ENCODE data around the gene CTNNBIP1.
A peak's percentile ranks its signal among the peaks of the same experiment; 100 is the strongest.

Gene CTNNBIP1

DNA sequence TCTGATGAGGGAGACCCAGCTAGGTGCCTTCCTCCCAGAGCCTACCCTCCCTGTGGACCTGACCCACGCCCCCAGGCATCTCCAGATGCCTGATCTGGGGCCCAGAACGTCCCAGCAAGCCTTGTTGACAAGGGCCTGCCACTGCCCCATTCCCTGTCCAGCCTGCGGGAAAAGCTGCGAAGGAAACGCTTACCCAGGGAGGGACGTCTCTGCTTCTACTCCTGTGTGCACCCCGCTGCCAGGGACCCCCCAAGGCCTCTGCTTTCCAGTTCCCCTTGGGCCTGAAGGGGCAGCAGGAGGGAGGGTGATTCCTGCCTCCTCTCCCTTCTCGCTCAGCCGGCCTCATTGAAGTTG, 74.7 kb downstream of the CTNNBIP1 start:
- peaks cover 17% of the 10 kb centered on the region for H3K27me3 Mint-ChIP-seq (ENCODE audit: low read depth)
- H3K9me3 Mint-ChIP-seq = no peaks in the 10 kb centered on the region
- peaks cover 5% of the 10 kb centered on the region for H3K4me1 Mint-ChIP-seq (ENCODE audit: low read depth)
- no peak overlapping the region for H3K27ac Mint-ChIP-seq
- H3K4me3 Mint-ChIP-seq = no peak overlapping the region
- no peak for DNase-seq (ENCODE audit: low spot score)
- H3K36me3 Mint-ChIP-seq (ENCODE audit: low read depth) = no peaks in the 10 kb centered on the region

DNA sequence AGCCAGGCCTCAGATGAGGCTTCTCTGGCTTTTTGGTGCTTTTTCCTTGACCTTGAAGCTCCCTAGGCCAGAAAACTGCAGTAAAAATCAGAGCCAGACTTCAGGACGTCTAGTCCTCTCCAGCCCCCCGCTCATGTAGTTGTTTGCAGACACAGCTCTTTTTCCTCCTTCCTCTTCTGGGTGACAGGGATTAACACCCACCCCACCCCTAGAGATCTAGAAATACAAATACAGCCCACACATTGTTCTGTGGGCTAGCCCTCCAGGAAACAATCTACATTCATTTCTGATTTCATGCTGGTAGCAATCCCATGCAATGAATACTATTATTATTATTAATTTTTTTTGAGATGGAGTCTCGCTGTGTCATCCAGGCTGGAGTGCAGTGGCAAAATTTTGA, 76.4 kb downstream of the CTNNBIP1 start:
- Mint-ChIP-seq H3K36me3 (ENCODE audit: low read depth) (no peaks in the 10 kb centered on the region), H3K4me3 (no peak overlapping the region)

DNA sequence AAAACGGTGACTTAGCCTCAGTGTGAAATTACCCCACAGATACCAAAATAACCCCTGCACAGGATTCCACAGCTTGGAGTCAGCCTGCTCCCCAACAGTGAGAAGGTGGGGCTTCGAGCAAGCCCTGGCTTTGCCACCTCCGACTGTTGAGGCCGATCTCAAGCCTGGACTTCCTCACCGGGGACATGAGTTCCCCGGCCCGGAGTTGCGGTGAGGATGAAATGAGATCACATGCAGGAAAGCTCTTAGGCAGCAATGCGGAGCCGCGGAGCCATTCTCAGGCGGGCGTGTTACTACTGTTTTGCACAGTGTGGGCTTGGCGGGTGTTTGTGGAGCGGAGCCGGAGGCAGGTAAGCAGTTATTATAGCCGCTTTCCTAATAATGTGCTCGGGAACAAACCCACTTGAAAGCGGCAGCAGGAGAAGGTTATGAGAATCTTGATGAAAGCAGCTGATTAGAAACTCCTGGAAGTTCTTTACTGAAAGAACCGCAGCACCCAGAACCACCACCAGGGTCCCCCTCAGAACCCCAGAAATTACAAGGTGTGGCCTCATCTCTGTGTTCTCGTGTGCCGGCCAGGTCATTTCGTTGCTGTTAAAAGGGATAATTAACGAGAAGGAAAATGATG, 82.4 kb downstream of the CTNNBIP1 start:
- peak overlapping the region; percentile 26 for H3K27ac Mint-ChIP-seq
- peaks cover 25% of the 10 kb centered on the region for H3K4me1 Mint-ChIP-seq (ENCODE audit: low read depth)
- H3K4me3 Mint-ChIP-seq = no peak overlapping the region
- peaks cover 21% of the 10 kb centered on the region for H3K27me3 Mint-ChIP-seq (ENCODE audit: low read depth)
- H3K9me3 Mint-ChIP-seq = no peaks in the 10 kb centered on the region
- H3K36me3 Mint-ChIP-seq (ENCODE audit: low read depth) = peaks cover 3% of the 10 kb centered on the region
- DNase-seq (ENCODE audit: low spot score) = no peak

More for the DNA sequence above, 76.4 kb downstream of the CTNNBIP1 start:
- H3K9me3 Mint-ChIP-seq = no peaks in the 10 kb centered on the region
- H3K27ac Mint-ChIP-seq = no peak overlapping the region
- peaks cover 19% of the 10 kb centered on the region for H3K27me3 Mint-ChIP-seq (ENCODE audit: low read depth)
- H3K4me1 Mint-ChIP-seq (ENCODE audit: low read depth) = peaks cover 5% of the 10 kb centered on the region
- DNase-seq (ENCODE audit: low spot score) = no peak

DNA sequence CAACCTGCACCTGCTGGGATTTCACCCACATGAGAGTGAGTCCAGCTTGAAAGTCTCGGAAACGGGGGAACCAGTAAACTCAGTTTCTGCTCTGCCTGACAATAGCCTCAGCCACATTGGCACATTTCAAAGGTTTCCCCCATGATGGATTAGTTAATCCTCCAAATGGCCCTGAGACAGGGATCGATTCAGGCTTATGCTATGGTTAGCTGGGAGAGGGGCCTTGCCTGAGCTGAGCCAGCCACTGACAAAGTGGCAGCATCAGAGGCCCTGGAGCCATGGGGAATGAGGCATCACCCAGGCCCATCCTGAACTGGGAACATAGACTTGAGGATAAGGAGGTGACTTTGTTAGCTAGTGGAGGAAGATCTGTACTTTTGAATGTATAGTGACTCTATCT, 83.5 kb downstream of the CTNNBIP1 start:
- H3K36me3 Mint-ChIP-seq (ENCODE audit: low read depth) = peaks cover 7% of the 10 kb centered on the region
- no peak overlapping the region for H3K27ac Mint-ChIP-seq
- no peaks in the 10 kb centered on the region for H3K9me3 Mint-ChIP-seq
- H3K4me1 Mint-ChIP-seq (ENCODE audit: low read depth) = peaks cover 34% of the 10 kb centered on the region
- peaks cover 21% of the 10 kb centered on the region for H3K27me3 Mint-ChIP-seq (ENCODE audit: low read depth)
- H3K4me3 Mint-ChIP-seq = no peak overlapping the region
- DNase-seq (ENCODE audit: low spot score) = no peak

DNA sequence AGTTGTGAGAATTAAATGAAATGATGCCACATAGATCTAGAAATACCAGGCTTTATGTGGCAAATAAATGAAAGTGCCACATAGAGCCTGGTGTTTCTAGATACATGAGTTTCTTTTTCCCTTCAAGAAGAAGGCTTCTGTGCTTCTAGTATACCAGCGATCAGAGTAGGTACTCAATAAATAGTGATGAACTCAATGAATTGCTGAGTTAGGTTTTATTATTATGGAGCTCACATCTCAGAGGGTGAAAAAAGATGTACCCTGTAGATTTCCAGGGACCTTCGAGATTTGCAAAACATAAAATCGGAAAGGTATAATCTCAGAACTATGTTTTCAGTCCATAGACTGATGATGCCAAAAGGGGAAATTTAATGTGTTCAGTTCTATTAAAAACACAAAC, 84.0 kb downstream of the CTNNBIP1 start:
- no peaks in the 10 kb centered on the region for H3K9me3 Mint-ChIP-seq
- H3K36me3 Mint-ChIP-seq (ENCODE audit: low read depth) = peaks cover 7% of the 10 kb centered on the region
- no peak for DNase-seq (ENCODE audit: low spot score)
- peaks cover 18% of the 10 kb centered on the region for H3K27me3 Mint-ChIP-seq (ENCODE audit: low read depth)
- peaks cover 34% of the 10 kb centered on the region for H3K4me1 Mint-ChIP-seq (ENCODE audit: low read depth)
- peak overlapping the region; percentile 69 for H3K27ac Mint-ChIP-seq
- H3K4me3 Mint-ChIP-seq = peak overlapping the region; percentile 69

DNA sequence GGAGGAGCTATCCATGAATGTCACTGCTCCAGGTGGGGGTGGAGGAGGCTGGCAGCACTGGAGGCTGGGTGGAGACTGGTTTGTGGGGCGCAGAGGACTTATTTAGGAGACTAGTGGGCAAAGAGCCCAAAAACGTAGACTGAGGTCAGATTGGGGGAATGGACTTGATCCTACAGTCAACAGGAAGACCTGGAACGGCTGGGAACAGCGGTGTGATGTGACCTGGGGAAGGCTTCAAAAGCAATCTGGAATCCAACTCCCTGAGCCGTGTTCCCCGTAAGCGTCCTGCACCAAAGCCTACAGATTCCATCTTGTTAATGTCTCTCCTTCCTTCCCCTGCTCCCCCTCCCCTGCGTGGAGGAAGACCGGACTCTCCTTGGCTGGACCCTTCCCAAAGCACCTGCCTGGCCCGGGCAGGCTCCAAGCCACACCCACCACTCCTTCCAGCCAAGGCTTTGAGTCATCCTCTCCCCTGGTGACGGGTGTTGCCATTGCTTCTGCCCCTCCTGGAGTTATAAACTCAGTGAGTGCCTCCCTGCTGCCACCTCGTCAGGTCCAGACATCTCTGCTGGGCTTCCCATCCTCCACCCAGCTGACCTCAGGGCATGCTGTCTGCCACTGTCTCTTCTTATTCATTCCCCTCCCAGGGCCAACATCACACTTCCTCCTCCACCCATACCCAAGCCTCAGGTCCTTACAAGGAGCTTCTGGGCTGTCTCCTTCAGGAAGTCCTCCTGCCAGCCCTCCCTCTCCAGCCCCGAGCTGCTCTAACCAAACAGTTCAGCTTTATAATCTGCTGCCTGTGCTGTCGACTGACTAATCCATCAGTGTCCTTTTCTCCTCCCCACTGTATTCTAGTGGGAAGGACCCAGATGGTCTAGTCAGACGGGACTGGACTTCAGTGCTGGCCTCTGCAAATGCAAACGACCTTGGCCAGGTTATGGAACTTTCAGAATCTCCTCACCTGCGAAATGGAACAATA, 84.7 kb downstream of the CTNNBIP1 start:
- H3K36me3 Mint-ChIP-seq (ENCODE audit: low read depth) = peaks cover 10% of the 10 kb centered on the region
- peaks cover 19% of the 10 kb centered on the region for H3K27me3 Mint-ChIP-seq (ENCODE audit: low read depth)
- no peaks in the 10 kb centered on the region for H3K9me3 Mint-ChIP-seq
- H3K27ac Mint-ChIP-seq = peak overlapping the region; percentile 69
- peak; percentile 37 for DNase-seq (ENCODE audit: low spot score)
- peak overlapping the region; percentile 69 for H3K4me3 Mint-ChIP-seq
- peaks cover 37% of the 10 kb centered on the region for H3K4me1 Mint-ChIP-seq (ENCODE audit: low read depth)

DNA sequence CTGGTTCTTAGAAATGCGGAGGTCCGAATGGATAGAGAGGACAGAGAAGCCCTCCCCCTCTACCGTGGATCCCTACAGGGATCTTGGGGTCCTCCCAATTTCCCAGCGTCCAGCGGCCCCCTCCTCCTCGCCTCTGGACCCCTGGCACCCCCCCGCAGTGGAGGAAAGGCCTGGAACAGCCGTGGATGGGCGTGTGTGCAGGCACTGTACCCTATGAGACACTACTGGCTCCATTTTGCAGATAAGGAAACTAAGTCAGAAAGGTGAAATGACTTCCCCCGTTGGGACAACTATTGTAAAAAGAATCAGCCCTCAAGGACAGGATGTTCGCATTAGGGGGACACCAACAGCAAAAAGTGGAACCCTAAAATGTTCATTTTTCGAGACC, 85.4 kb downstream of the CTNNBIP1 start:
- H3K4me1 Mint-ChIP-seq (ENCODE audit: low read depth) = peaks cover 37% of the 10 kb centered on the region
- peak overlapping the region; percentile 21 for H3K27ac Mint-ChIP-seq

DNA sequence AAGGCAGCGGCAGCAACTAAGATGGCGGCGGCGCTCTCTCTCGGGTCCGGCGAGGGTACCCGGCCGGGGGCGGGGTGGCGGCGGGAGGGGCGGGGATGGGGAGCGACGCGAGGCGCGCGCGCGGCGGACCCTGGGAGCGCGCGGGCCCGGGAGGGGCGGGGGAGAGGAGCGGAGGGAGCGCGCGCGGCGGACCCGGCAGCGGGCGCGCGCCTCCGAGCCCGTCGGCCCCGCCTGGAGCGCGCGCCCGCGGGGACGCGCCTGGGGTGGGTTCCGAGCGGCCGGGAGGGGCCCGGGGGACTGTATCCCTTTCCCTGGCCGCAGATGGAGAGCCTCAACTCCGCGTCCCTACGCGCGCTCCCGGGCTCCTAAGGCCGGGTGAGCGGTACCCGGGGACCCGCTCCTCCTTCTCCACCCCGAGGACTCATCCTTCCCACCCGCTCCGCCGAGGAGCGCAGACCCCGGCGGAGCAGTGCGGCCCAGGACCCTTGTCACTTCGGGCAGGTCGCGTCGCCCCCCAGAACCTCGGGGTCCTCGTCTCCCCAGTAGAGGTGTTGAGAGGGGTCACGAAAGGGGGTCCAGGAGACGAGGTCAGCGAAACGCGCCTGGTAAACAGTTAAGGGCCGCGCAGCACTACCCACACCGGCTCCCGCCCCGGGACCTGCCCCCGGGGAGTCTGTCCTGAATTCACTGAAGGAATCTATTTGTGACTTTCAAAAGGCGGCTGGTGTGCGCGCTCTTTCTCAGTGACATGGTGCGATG, 85.9 kb downstream of the CTNNBIP1 start, which contains the start of gene CLSTN1:
TSS of gene CLSTN1 (minus strand) at position 23 of the 759 bp plus-strand sequence. CDS start 232 bp downstream, outside the sequence.
- Mint-ChIP-seq H3K27ac (peak within 1 kb of the TSS; percentile 86), H3K4me3 (peak within 1 kb of the TSS; percentile 96), H3K36me3 (ENCODE audit: low read depth) (peaks cover 16% of the 10 kb centered on the region), H3K27me3 (ENCODE audit: low read depth) (peaks cover 15% of the 10 kb centered on the region), H3K9me3 (no peaks in the 10 kb centered on the region), H3K4me1 (ENCODE audit: low read depth) (peaks cover 37% of the 10 kb centered on the region)
- peak; percentile 83 for DNase-seq (ENCODE audit: low spot score)

More for the DNA sequence above, 85.4 kb downstream of the CTNNBIP1 start:
- H3K4me3 Mint-ChIP-seq = peak overlapping the region; percentile 69
- no peaks in the 10 kb centered on the region for H3K9me3 Mint-ChIP-seq
- peaks cover 16% of the 10 kb centered on the region for H3K27me3 Mint-ChIP-seq (ENCODE audit: low read depth)
- no peak for DNase-seq (ENCODE audit: low spot score)
- H3K36me3 Mint-ChIP-seq (ENCODE audit: low read depth) = peaks cover 15% of the 10 kb centered on the region

DNA sequence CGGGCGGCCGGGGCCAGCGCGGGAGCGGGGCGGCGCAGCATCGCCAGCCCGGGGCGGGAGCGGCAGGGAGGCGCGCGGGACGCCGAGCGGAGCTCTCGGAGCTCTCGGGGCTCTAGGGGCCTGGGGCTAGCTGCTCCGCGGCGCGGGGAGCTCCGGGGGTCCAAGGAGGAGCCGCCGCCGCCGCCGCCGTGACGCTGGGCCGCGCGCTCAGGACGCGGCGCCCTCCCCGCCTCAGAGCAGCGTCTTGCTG, 86.5 kb downstream of the CTNNBIP1 start:
- H3K4me1 Mint-ChIP-seq (ENCODE audit: low read depth) = peaks cover 37% of the 10 kb centered on the region
- no peak for DNase-seq (ENCODE audit: low spot score)
- H3K36me3 Mint-ChIP-seq (ENCODE audit: low read depth) = peaks cover 16% of the 10 kb centered on the region
- no peak overlapping the region for H3K27ac Mint-ChIP-seq
- H3K27me3 Mint-ChIP-seq (ENCODE audit: low read depth) = peaks cover 14% of the 10 kb centered on the region
- no peaks in the 10 kb centered on the region for H3K9me3 Mint-ChIP-seq
- H3K4me3 Mint-ChIP-seq = peak overlapping the region; percentile 36

DNA sequence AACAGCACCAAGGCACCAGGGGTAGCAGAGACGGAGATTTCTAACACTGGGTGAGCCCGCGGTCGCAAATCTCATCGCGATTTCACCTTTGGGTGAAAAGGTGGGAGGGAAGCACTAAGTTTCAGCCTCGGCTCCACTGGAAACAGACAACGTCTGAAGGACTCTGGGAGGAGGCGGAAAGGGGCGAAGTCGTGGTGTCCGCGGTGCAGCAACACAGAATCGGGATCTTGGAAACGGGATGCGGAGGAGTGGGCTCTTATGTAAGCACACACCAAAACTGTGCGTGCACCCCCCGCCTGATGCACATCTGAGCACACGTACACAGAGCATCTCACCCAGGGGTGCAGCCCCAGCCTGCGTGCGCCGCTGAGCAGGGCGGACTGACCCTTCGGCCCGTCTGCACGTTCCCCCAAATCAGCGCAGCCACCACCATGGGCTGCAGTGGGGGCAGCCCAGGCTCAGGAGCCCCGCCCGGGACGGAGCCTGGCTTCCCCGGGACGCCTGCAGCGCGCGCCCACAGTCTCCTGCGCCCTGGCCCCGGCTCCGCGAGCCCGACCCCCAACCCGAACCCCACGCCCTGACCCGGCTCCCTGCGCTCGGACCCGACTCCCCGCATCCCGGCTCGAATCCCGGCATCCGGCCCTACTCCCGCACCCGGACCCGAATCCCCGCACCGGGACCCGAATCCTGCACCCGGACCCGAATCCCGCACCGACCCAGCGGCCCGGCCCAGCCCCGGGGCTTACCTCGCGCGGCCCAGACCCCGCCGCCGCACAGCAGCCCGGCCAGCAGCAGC, 87.0 kb downstream of the CTNNBIP1 start:
- DNase-seq (ENCODE audit: low spot score) = peak; percentile 29
- H3K4me1 Mint-ChIP-seq (ENCODE audit: low read depth) = peaks cover 37% of the 10 kb centered on the region
- H3K9me3 Mint-ChIP-seq = no peaks in the 10 kb centered on the region
- H3K36me3 Mint-ChIP-seq (ENCODE audit: low read depth) = peaks cover 16% of the 10 kb centered on the region
- peak overlapping the region; percentile 86 for H3K27ac Mint-ChIP-seq
- H3K27me3 Mint-ChIP-seq (ENCODE audit: low read depth) = peaks cover 14% of the 10 kb centered on the region
- H3K4me3 Mint-ChIP-seq = peak overlapping the region; percentile 96

DNA sequence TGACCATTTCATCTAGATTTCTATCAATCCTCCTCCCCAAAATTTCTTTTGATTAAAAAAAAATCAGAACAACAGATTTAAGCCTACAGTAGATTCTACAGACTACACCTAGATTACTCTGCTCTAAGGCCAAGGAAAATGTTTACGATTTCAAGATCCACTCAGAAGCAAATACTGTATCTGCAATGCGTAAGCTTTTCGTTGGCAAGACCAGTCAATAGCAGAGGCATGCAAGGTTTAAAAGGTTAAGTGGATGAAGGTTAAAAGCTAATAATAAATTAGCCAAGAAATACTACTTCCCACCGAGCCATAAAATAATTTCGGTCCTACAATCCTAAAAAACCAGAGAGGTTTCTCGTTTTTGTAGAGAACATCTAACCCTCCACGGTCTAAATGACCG, 87.6 kb downstream of the CTNNBIP1 start:
- Mint-ChIP-seq H3K4me1 (ENCODE audit: low read depth) (peaks cover 36% of the 10 kb centered on the region), H3K27ac (peak overlapping the region; percentile 86), H3K36me3 (ENCODE audit: low read depth) (peaks cover 16% of the 10 kb centered on the region), H3K27me3 (ENCODE audit: low read depth) (peaks cover 10% of the 10 kb centered on the region), H3K4me3 (peak overlapping the region; percentile 96), H3K9me3 (no peaks in the 10 kb centered on the region)
- no peak for DNase-seq (ENCODE audit: low spot score)

DNA sequence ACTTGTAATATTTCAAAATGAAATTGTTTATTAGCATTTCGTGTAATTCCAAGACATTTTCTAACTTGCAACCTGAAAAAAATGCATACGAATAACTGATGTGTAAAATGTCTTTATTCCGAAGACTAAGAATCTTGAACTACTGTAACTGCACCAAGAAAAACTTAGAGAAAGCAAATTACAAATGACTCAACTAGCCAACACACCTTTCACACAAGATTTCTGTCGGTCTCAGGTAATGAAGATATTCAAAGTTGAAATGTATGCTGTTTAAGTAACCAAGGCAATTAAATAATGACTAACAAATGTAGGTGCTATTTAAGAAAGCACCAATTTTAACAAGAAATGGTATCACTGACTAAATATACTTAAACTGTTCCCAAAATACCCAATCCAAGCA, 88.4 kb downstream of the CTNNBIP1 start:
- H3K9me3 Mint-ChIP-seq = no peaks in the 10 kb centered on the region
- H3K4me3 Mint-ChIP-seq = peak overlapping the region; percentile 96
- no peak for DNase-seq (ENCODE audit: low spot score)
- no peak overlapping the region for H3K27ac Mint-ChIP-seq
- H3K4me1 Mint-ChIP-seq (ENCODE audit: low read depth) = peaks cover 35% of the 10 kb centered on the region
- peaks cover 7% of the 10 kb centered on the region for H3K27me3 Mint-ChIP-seq (ENCODE audit: low read depth)
- peaks cover 16% of the 10 kb centered on the region for H3K36me3 Mint-ChIP-seq (ENCODE audit: low read depth)

DNA sequence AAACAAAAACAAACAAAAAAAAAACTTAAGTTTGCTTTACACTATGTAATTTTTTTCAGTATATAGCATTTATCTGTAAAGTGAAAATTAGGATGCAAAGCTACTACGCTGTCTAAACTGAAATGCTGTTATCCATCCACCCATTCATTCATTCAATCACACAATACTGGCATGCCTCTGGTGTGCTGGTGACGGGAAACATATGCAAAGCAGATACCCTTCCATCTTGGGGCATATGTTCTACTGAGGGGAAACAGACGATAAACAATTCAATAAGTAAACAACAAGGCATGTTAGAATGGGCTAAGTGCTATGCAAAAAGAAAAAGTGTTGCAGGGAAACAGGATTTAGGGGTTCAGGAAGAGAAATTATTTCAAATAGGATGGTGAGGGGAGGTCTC, 89.5 kb downstream of the CTNNBIP1 start:
- Mint-ChIP-seq H3K9me3 (no peaks in the 10 kb centered on the region), H3K27ac (no peak overlapping the region), H3K27me3 (ENCODE audit: low read depth) (peaks cover 3% of the 10 kb centered on the region), H3K4me3 (peak overlapping the region; percentile 9), H3K36me3 (ENCODE audit: low read depth) (peaks cover 19% of the 10 kb centered on the region), H3K4me1 (ENCODE audit: low read depth) (peaks cover 26% of the 10 kb centered on the region)
- DNase-seq (ENCODE audit: low spot score) = no peak

Data from T-helper 2 cell treated with Interferon-gamma antibody and Interleukin-4, amounts not matched to agents 5 μg/mL and 100 μg/mL, for 36 hours (primary cell).